H9 (cell line): ENCODE data around the gene RYR3. TPM values are rescaled to one million over a fixed set of nuclear protein-coding genes. Genes with fewer than 3 reads are reported as not detected.

Experiments used
- DNase-seq: peaks from one replicate; pipeline ENCODE4 v3.0.0-alpha.2; 2017
- H2AFZ ChIP-seq: one replicate; pipeline ENCODE4 v1.6.1; 2013; ENCODE audit warnings: mild to moderate bottlenecking, low read length, control low read depth, moderate library complexity
- H2AK5ac ChIP-seq: 2 replicates; pipeline ENCODE4 v1.6.1; 2013; ENCODE audit warnings: low read length, control low read depth, mixed read lengths; ENCODE audit not compliant: insufficient read length
- H2BK120ac ChIP-seq: one replicate; pipeline ENCODE4 v1.6.1; 2013; ENCODE audit warnings: low read depth, mild to moderate bottlenecking, low read length, control low read depth, inconsistent platforms; ENCODE audit not compliant: poor library complexity, severe bottlenecking
- H2BK12ac ChIP-seq: 2 replicates; pipeline ENCODE4 v1.6.1; 2013; ENCODE audit warnings: low read length, control low read depth, mixed read lengths, low read depth; ENCODE audit not compliant: insufficient read length
- H2BK15ac ChIP-seq: 2 replicates; pipeline ENCODE4 v1.6.1; 2013; ENCODE audit warnings: low read depth, low read length, control low read depth
- H2BK20ac ChIP-seq: one replicate; pipeline ENCODE4 v1.6.1; 2013; ENCODE audit warnings: low read depth, mild to moderate bottlenecking, low read length, control low read depth, inconsistent platforms; ENCODE audit not compliant: poor library complexity, severe bottlenecking
- H2BK5ac ChIP-seq: 2 replicates; pipeline ENCODE4 v1.6.1; 2013; ENCODE audit warnings: low read length, control low read depth, mixed read lengths; ENCODE audit not compliant: insufficient read length
- H3K14ac ChIP-seq: 2 replicates; pipeline ENCODE4 v1.6.1; 2013; ENCODE audit warnings: low read length, control low read depth; ENCODE audit not compliant: insufficient read depth
- H3K18ac ChIP-seq: 2 replicates; pipeline ENCODE4 v1.6.1; 2013; ENCODE audit warnings: low read depth, mild to moderate bottlenecking, mixed read lengths, low read length, control low read depth; ENCODE audit not compliant: insufficient read length
- H3K23ac ChIP-seq: 2 replicates; pipeline ENCODE4 v1.6.1; 2013; ENCODE audit warnings: low read length, control low read depth, mixed read lengths, low read depth; ENCODE audit not compliant: insufficient read length
- H3K23me2 ChIP-seq: 2 replicates; pipeline ENCODE4 v1.6.1; 2013; ENCODE audit warnings: low read depth, mild to moderate bottlenecking, mixed read lengths, low read length, control low read depth; ENCODE audit not compliant: insufficient read length, poor library complexity, severe bottlenecking
- H3K27ac ChIP-seq: 2 replicates; pipeline ENCODE4 v1.5.1; 2013; ENCODE audit warnings: low read length, control low read depth, mixed read lengths, low read depth; ENCODE audit not compliant: insufficient read length
- H3K27me3 ChIP-seq: 2 replicates; pipeline ENCODE4 v1.6.1; 2013; ENCODE audit warnings: low read length, control low read depth, inconsistent platforms; ENCODE audit not compliant: insufficient read depth
- H3K4ac ChIP-seq: 2 replicates; pipeline ENCODE4 v1.6.1; 2013; ENCODE audit warnings: low read depth, mild to moderate bottlenecking, control low read depth, inconsistent platforms, low read length, moderate library complexity
- H3K4me1 ChIP-seq: 2 replicates; pipeline ENCODE4 v1.6.1; 2013; ENCODE audit warnings: low read length, control low read depth, inconsistent platforms; ENCODE audit not compliant: insufficient read depth
- H3K4me2 ChIP-seq: 2 replicates; pipeline ENCODE4 v1.6.1; 2013; ENCODE audit warnings: low read length, control low read depth, mixed read lengths; ENCODE audit not compliant: insufficient read length, insufficient read depth
- H3K56ac ChIP-seq: 2 replicates; pipeline ENCODE4 v1.6.1; 2013; ENCODE audit warnings: low read depth, mild to moderate bottlenecking, mixed read lengths, low read length, control low read depth; ENCODE audit not compliant: insufficient read length
- H3K79me1 ChIP-seq: 2 replicates; pipeline ENCODE4 v1.6.1; 2013; ENCODE audit warnings: low read depth, mild to moderate bottlenecking, moderate library complexity, low read length, control low read depth, inconsistent platforms; ENCODE audit not compliant: insufficient read depth, poor library complexity, severe bottlenecking
- H3K79me2 ChIP-seq: 2 replicates; pipeline ENCODE4 v1.6.1; 2013; ENCODE audit warnings: low read length, control low read depth, inconsistent platforms; ENCODE audit not compliant: insufficient read depth
- H3K9ac ChIP-seq: 2 replicates; pipeline ENCODE4 v1.6.1; 2013; ENCODE audit warnings: low read length, control low read depth, mixed read lengths; ENCODE audit not compliant: insufficient read length; ENCODE audit errors: extremely low read depth
- H3K9me3 ChIP-seq: one replicate; pipeline ENCODE4 v1.6.1; 2013; ENCODE audit warnings: low read depth, low read length, inconsistent platforms; ENCODE audit not compliant: control insufficient read depth
- H3T11ph ChIP-seq: one replicate; pipeline ENCODE4 v1.6.1; 2013; ENCODE audit warnings: mild to moderate bottlenecking, low read length, control low read depth, inconsistent platforms
- H4K20me1 ChIP-seq: one replicate; pipeline ENCODE4 v1.6.1; 2013; ENCODE audit not compliant: control insufficient read depth, insufficient read length, insufficient read depth
- H4K5ac ChIP-seq: 2 replicates; pipeline ENCODE4 v1.6.1; 2013; ENCODE audit warnings: low read depth, mild to moderate bottlenecking, mixed read lengths, low read length, control low read depth; ENCODE audit not compliant: insufficient read length
- H4K8ac ChIP-seq: replicated peaks from 2 replicates; pipeline ENCODE4 v1.6.1; 2013; ENCODE audit warnings: low read length, control low read depth, mixed read lengths, low read depth; ENCODE audit not compliant: insufficient read length
- H4K91ac ChIP-seq: 2 replicates; pipeline ENCODE4 v1.6.1; 2013; ENCODE audit warnings: low read depth, mild to moderate bottlenecking, moderate library complexity, mixed read lengths, low read length, control low read depth; ENCODE audit not compliant: insufficient read length
- H3K27ac Mint-ChIP-seq, 3 experiments: 2 replicates in 2 of 3; 3 replicates in 1 of 3; pipeline ENCODE4 v1.8.0; 2020 to 2021; ENCODE audit warnings: mixed read lengths in 3 of 3, mild to moderate bottlenecking in 1 of 3, moderate library complexity in 1 of 3
- H3K27me3 Mint-ChIP-seq: 2 replicates; pipeline ENCODE4 v1.8.0; 2021; ENCODE audit warnings: low read depth, mild to moderate bottlenecking, moderate library complexity, mixed read lengths
- H3K36me3 Mint-ChIP-seq, 3 experiments: 2 replicates in 2 of 3; 3 replicates in 1 of 3; pipeline ENCODE4 v1.8.0; 2020 to 2021; ENCODE audit warnings: low read depth in 3 of 3, mixed read lengths in 3 of 3; ENCODE audit not compliant: insufficient read depth in 1 of 3
- H3K4me1 Mint-ChIP-seq, 2 experiments: 2 replicates each; pipeline ENCODE4 v1.8.0; 2020; ENCODE audit warnings: mixed read lengths in 2 of 2
- H3K4me3 Mint-ChIP-seq, 2 experiments: 2 replicates in 1 of 2; 3 replicates in 1 of 2; pipeline ENCODE4 v1.8.0; 2020 to 2021; ENCODE audit warnings: mild to moderate bottlenecking in 2 of 2, mixed read lengths in 2 of 2, moderate library complexity in 1 of 2
- H3K9me3 Mint-ChIP-seq, 2 experiments: 2 replicates in 1 of 2; 3 replicates in 1 of 2; pipeline ENCODE4 v1.8.0; 2020; ENCODE audit warnings: mild to moderate bottlenecking in 2 of 2, mixed read lengths in 2 of 2, moderate library complexity in 1 of 2
- WGBS: extraction: QIAGEN DNeasy Blood & Tissue Kit; methylation state at CpG from one replicate; pipeline ENCODE4 v1.1.7; 2013; ENCODE audit warnings: missing lambda C conversion rate, low lambda C conversion rate, mixed read lengths; ENCODE audit not compliant: insufficient read length; ENCODE audit errors: extremely low coverage; 5-methylcytosine and 5-hydroxymethylcytosine counted together
- total RNA-seq: library from RNA; stranded (reverse); gene quantifications from 2 replicates; pipeline ENCODE4 v1.2.1, GENCODE V29; 2021
- TF ChIP-seq, protein P1 (sequence below): fragments of 200-600 bp; sonication (generic); conservative IDR thresholded peaks from 3 replicates; pipeline ENCODE4 v1.8.0; 2021; ENCODE audit warnings: antibody characterized with exemption, mild to moderate bottlenecking

RYR3 gene
- total RNA-seq, 1 experiment from 2014 or later: 0.85 TPM

GRCh38 chr15:33328106-33328505 is 17.3 kb downstream of the RYR3 start:
- no peak for DNase-seq

More at GRCh38 chr15:33328106-33328505, 17.3 kb downstream of the RYR3 start:
- H3K27me3 ChIP-seq: no peaks in the 10 kb centered on the region
- no peak overlapping the region for H4K5ac ChIP-seq
- no peak overlapping the region for H2AK5ac ChIP-seq
- no peak overlapping the region for H3K4me2 ChIP-seq
- no peak overlapping the region for H3T11ph ChIP-seq
- H3K79me1 ChIP-seq: no peaks in the 10 kb centered on the region
- no peak overlapping the region for H3K4me3 Mint-ChIP-seq
- H3K27ac Mint-ChIP-seq: no peak overlapping the region
- no peak overlapping the region for H2BK15ac ChIP-seq
- no peak overlapping the region for H2AFZ ChIP-seq
- H2BK20ac ChIP-seq: no peak overlapping the region
- H3K36me3 Mint-ChIP-seq: no peaks in the 10 kb centered on the region
- H3K23ac ChIP-seq: no peak overlapping the region
- H3K9me3 ChIP-seq: no peaks in the 10 kb centered on the region
- no peaks in the 10 kb centered on the region for H3K23me2 ChIP-seq
- no peaks in the 10 kb centered on the region for H3K79me2 ChIP-seq
- TF ChIP-seq, protein P1, sequence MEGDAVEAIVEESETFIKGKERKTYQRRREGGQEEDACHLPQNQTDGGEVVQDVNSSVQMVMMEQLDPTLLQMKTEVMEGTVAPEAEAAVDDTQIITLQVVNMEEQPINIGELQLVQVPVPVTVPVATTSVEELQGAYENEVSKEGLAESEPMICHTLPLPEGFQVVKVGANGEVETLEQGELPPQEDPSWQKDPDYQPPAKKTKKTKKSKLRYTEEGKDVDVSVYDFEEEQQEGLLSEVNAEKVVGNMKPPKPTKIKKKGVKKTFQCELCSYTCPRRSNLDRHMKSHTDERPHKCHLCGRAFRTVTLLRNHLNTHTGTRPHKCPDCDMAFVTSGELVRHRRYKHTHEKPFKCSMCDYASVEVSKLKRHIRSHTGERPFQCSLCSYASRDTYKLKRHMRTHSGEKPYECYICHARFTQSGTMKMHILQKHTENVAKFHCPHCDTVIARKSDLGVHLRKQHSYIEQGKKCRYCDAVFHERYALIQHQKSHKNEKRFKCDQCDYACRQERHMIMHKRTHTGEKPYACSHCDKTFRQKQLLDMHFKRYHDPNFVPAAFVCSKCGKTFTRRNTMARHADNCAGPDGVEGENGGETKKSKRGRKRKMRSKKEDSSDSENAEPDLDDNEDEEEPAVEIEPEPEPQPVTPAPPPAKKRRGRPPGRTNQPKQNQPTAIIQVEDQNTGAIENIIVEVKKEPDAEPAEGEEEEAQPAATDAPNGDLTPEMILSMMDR: no peak
- H3K4me1 Mint-ChIP-seq: peaks cover 0 to 9% of the 10 kb centered on the region in 2 experiments; a peak in 1 of 4 replicates
- H3K14ac ChIP-seq: no peak overlapping the region
- H2BK120ac ChIP-seq: no peak overlapping the region
- no peak overlapping the region for H4K91ac ChIP-seq
- H2BK12ac ChIP-seq: no peak overlapping the region
- H4K20me1 ChIP-seq: no peaks in the 10 kb centered on the region
- H3K27me3 Mint-ChIP-seq: no peaks in the 10 kb centered on the region; the same call in 1 of the 2 replicates
- no peak overlapping the region for H3K18ac ChIP-seq
- H2BK5ac ChIP-seq: no peak overlapping the region
- H3K27ac ChIP-seq: no peak overlapping the region
- no CpG with 5 or more reads among the region's 3 CpGs for WGBS
- H3K9me3 Mint-ChIP-seq: no peaks in the 10 kb centered on the region; a peak in 1 of 5 replicates
- H3K9ac ChIP-seq: no peak overlapping the region
- no peaks in the 10 kb centered on the region for H3K4me1 ChIP-seq
- H4K8ac ChIP-seq: no peak overlapping the region
- H3K4ac ChIP-seq: no peak overlapping the region
- H3K56ac ChIP-seq: no peak overlapping the region
